DMS 273 (cell line): Measurements from ENCODE around the gene MST1.

Experiments
- DNase-seq: peaks from one replicate; lab custom pipeline; 2025; ENCODE audit not compliant: unreplicated experiment; lab: John Stamatoyannopoulos, UW

Gene MST1

GRCh38 chr3:49658711-49659110, 30.6 kb downstream of the MST1 start:
- no peak for DNase-seq

- DNase-seq: peak; percentile 38
Observed at GRCh38 chr3:49657208-49657915, 31.9 kb downstream of the MST1 start.

- peak; percentile 57 for DNase-seq
Observed at GRCh38 chr3:49656541-49657112, 32.6 kb downstream of the MST1 start.

GRCh38 chr3:49655731-49656285, 33.5 kb downstream of the MST1 start:
- no peak for DNase-seq

- DNase-seq: peak; percentile 76
Observed at GRCh38 chr3:49654955-49655556, 34.2 kb downstream of the MST1 start.

- DNase-seq: no peak
Observed at GRCh38 chr3:49654176-49654825, 35.0 kb downstream of the MST1 start.

GRCh38 chr3:49653621-49654020, 35.7 kb downstream of the MST1 start:
- no peak for DNase-seq

- DNase-seq: no peak
Observed at GRCh38 chr3:49652903-49653415, 36.3 kb downstream of the MST1 start.

GRCh38 chr3:49652218-49652902, 36.9 kb downstream of the MST1 start:
- no peak for DNase-seq

GRCh38 chr3:49650637-49651036, 38.6 kb downstream of the MST1 start:
- no peak for DNase-seq

- DNase-seq: no peak
Observed at GRCh38 chr3:49650177-49650576, 39.1 kb downstream of the MST1 start.

GRCh38 chr3:49649576-49649975, 39.7 kb downstream of the MST1 start:
- no peak for DNase-seq

GRCh38 chr3:49648354-49649019, 40.8 kb downstream of the MST1 start:
- no peak for DNase-seq

GRCh38 chr3:49647741-49648140, 41.5 kb downstream of the MST1 start:
- no peak for DNase-seq

- no peak for DNase-seq
Observed at GRCh38 chr3:49646236-49646635, 43.0 kb downstream of the MST1 start.

- DNase-seq: no peak
Observed at GRCh38 chr3:49644684-49645083, 44.6 kb downstream of the MST1 start.

- DNase-seq: no peak
Observed at GRCh38 chr3:49642708-49643145, 46.5 kb downstream of the MST1 start.

GRCh38 chr3:49641921-49642707, 47.2 kb downstream of the MST1 start:
- peak; percentile 29 for DNase-seq

- no peak for DNase-seq
Observed at GRCh38 chr3:49641292-49641691, 48.0 kb downstream of the MST1 start.
